ENCODE data around the gene DNAL1.
A peak's percentile ranks its signal among the peaks of the same experiment; 100 is the strongest.

Gene DNAL1

GRCh38 chr14:73725116-73726024 lies 80.6 kb downstream of the DNAL1 start:
- no peak for DNase-seq (ENCODE audit: low spot score)

GRCh38 chr14:73726025-73726961 lies 81.5 kb downstream of the DNAL1 start:
- DNase-seq (ENCODE audit: low spot score): no peak

- no peak for DNase-seq (ENCODE audit: low spot score)
These were observed 82.4 kb downstream of the DNAL1 start for GRCh38 chr14:73727166-73727565.

GRCh38 chr14:73728717-73729330 lies 84.0 kb downstream of the DNAL1 start:
- DNase-seq (ENCODE audit: low spot score): peak; percentile 82

GRCh38 chr14:73729556-73730265 lies 84.9 kb downstream of the DNAL1 start:
- no peak for DNase-seq (ENCODE audit: low spot score)

GRCh38 chr14:73731111-73731510 lies 86.3 kb downstream of the DNAL1 start:
- no peak for DNase-seq (ENCODE audit: low spot score)

GRCh38 chr14:73732006-73732405 lies 87.2 kb downstream of the DNAL1 start:
- no peak for DNase-seq (ENCODE audit: low spot score)

GRCh38 chr14:73736842-73737241 lies 92.1 kb downstream of the DNAL1 start:
- DNase-seq (ENCODE audit: low spot score): no peak

GRCh38 chr14:73738518-73739173 lies 93.9 kb downstream of the DNAL1 start:
- DNase-seq (ENCODE audit: low spot score): no peak

- no peak for DNase-seq (ENCODE audit: low spot score)
These were observed 94.5 kb downstream of the DNAL1 start for GRCh38 chr14:73739174-73739898.

- no peak for DNase-seq (ENCODE audit: low spot score)
These were observed 95.3 kb downstream of the DNAL1 start for GRCh38 chr14:73739899-73740617.

GRCh38 chr14:73740618-73741326 lies 96.0 kb downstream of the DNAL1 start:
- no peak for DNase-seq (ENCODE audit: low spot score)

GRCh38 chr14:73741386-73741875 lies 96.6 kb downstream of the DNAL1 start:
- DNase-seq (ENCODE audit: low spot score): peak; percentile 44

GRCh38 chr14:73741876-73742519 lies 97.2 kb downstream of the DNAL1 start:
- no peak for DNase-seq (ENCODE audit: low spot score)

GRCh38 chr14:73742520-73743238 lies 97.9 kb downstream of the DNAL1 start:
- no peak for DNase-seq (ENCODE audit: low spot score)

GRCh38 chr14:73743431-73743931 lies 98.7 kb downstream of the DNAL1 start:
- peak; percentile 51 for DNase-seq (ENCODE audit: low spot score)

GRCh38 chr14:73744175-73744867 lies 99.5 kb downstream of the DNAL1 start:
- DNase-seq (ENCODE audit: low spot score): peak; percentile 84
